CD4-positive, alpha-beta T cell treated with Interleukin-15 for 1 hour (primary cell): ENCODE results near the gene FHIP2A.

Experiments
- DNase-seq: peaks from one replicate; pipeline ENCODE4 v3.0.0-alpha.2; 2020

The FHIP2A gene

DNA sequence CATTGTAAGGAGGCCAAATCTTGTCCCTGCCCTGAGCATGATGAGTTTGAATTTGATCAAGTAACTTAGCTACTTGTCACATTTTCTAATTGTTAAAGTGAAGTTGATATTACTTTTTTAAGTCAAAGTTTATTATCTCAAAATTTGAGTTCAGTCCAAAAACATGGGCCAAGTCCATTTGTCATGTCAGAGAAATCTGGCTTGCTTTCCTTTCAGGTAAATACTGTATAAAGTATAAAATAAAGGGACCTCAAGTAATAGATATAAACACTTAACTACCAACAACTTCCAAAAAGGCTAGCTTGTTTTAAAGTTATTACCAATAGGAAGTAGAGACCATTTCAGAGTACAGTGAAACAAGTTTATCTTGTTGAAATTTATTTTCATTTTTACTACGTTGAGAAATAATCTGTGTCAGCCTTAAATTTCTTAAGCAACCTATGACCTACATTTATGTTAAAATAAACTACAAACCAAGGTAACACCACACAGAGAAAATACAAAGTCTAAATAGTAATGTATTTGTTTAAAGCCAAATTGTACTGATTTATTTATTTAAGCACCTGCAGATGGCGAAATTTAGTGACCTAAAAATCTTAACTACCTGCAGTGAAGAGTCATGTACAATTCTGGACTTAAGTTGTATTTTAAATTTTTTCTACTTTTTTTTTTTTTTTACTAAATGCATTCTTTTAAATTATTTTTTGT is 36.5 kb downstream of the FHIP2A start:
- no peak for DNase-seq

DNA sequence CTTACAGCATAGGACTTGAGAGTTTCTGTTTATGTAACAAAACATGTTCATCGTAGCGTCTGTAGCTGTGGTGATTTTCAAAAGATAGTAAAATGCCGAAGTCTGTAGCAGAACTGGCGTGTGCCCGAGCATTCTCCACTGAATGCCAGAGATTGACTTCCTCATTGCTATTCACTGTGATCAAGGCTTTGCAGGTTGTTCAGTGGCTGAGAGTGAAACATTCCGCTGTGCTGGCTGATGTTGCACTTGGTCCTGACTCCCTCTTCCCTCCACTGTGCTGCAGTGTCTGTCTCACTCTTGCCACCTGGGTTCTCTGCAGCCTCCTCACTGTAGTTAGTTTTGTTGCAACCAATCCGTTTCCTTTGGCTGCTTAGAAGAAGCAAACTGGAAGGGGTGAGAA is 37.6 kb downstream of the FHIP2A start:
- DNase-seq, result no peak

DNA sequence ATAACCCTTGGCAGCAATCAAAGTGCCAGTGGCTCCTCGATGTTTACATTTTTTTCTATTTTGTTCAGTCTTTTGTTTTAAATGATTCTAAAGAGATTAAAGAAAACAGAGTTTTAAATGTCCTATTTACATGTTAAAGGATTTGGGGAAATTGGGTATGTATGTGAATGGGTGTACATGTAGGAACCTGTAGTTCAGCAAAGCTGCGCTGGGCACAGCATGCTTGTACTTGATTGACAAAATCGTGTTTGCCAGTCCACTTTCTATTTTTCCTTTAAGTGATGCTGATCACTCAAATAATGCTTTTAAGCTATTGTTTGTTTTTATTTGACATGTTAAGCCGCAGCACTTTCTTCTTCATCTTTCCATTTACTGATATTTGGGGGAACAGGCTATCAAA is 40.9 kb downstream of the FHIP2A start:
- DNase-seq, result no peak

DNA sequence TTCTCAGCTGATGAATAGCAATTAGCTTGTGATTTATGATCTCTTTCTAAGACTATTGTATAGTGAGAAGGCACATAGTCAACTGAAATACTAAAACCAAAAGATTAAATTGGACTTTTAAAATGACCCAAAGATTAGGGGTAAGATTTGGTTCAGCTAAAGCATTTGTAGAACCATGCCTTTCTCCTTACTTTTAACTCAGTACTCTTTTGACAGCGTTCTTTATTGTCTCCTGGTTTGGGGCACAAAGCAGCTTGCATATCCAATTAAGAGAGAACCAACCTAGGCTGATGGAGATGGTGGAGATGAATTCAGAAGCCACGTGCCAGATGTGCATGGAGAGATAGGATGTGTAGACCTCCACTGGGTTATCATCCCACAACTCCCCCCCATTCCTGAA is 45.8 kb downstream of the FHIP2A start:
- no peak for DNase-seq

DNA sequence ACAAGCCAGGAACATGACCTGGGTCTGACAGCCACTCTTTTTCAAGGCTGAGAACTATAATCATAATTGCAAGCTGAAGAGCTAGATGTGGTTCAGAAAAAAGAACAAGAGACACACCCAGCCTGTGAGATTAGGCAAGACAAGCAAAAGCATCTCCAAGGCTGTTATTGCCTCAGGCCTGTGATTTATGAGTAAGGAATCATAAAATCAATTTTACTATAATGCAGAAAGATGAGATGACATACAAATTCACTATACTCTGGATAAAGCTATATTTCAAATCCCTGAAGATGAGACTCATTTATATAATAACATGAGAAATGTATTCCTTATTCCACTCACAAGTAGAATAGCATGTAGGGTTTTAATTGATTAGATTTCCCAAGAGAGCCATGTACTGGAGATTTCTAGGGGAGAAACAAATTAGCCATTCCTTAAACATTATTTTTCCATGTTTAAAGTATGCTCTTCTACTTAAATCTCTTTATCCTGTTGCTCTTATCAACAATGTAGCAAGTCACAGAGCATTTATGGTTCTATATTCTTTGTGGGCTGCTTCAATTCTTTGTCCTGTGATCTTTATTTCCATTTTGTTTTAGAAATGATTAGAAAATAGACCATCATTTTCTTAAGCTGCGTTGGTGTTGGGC is 47.4 kb downstream of the FHIP2A start:
- no peak for DNase-seq

DNA sequence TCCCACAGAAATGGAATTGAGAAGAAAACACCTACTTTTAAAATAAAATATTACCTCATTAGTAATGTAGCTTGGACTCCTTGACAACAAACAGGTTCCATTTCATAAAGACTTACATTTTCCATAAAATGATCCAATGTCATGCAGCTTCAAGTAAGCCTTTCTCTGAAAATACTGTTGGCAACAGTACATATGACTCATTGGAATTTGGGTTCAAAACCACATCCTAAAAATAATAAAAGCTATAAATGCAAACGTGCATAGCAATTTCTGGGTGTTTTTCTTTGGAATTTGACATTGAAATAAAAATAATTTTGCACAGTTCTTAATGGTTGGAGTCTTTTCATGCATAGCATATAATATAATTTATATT is 47.9 kb downstream of the FHIP2A start:
- no peak for DNase-seq

DNA sequence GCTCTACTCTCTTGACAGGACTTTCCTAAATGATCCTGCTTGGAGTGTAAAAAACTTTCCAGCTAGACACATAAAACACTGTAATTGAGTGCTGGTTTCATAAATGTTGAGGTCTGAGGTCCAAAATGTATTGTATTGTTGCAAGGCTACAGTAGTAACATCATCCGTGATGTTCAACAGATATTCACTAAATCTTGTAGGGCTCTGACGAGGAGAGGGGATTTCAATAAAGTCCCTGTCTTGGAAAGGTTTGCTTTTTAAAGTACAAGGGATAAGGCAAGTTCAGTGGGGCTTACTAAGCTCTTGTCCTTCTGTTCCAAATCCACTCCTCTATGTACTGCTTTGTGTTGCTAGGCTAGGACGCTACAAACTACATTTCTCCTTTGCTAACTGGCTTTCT is 48.9 kb downstream of the FHIP2A start:
- DNase-seq, result no peak

DNA sequence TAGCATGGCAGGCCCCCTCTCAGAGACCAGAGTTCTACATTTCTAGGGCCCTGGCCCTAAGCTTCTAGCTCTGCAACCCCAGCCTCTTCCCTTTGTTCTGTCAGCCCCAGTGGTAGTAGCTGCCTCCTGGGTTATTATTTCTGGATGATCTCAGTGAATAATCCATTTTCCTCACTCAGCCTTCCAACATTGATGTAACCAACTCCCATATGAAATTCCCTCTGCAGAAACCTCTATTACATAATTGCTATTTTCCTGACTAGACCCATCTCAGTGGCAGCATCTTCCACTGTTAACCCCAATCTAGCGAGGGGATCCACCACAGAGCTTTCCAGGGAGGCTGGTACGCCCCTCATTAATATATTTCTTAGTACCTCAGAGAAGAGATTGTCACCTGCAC is 49.8 kb downstream of the FHIP2A start:
- no peak for DNase-seq
